ENCODE measurements around the gene SMAD2. TPM values are rescaled to one million over a fixed set of nuclear protein-coding genes. Genes with fewer than 3 reads are reported as not detected.

Gene SMAD2
- total RNA-seq, 2 donors from 2014 or later: 108 to 146 TPM

DNA sequence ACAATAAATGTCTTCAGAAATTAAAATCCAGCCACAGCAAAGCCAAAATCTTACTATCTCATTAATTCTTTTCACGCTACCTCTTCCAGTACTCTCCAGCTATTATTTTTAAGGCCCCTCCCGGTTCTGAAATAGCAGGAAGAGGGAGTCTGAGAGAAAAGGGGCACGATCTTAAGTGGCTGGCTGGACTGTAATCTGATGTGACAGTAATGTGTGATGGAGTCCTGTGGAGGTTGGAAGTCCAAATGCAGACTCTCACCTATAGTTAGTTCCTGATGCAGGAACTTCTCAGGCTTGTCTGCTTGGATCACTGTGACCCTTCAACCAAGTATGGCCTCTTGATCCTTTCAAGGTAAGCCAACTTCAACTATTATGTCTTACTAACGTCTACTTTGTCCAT lies 43.2 kb downstream of the SMAD2 start:
- Mint-ChIP-seq H3K9me3 (peaks cover 0 to 6% of the 10 kb centered on the region in 2 donors), H3K36me3 (peaks cover 20 to 37% of the 10 kb centered on the region in 2 donors), H3K27ac (no peak overlapping the region)
- DNase-seq (ENCODE audit: low spot score in 2 of 2) (no peak), ATAC-seq (no peak)

DNA sequence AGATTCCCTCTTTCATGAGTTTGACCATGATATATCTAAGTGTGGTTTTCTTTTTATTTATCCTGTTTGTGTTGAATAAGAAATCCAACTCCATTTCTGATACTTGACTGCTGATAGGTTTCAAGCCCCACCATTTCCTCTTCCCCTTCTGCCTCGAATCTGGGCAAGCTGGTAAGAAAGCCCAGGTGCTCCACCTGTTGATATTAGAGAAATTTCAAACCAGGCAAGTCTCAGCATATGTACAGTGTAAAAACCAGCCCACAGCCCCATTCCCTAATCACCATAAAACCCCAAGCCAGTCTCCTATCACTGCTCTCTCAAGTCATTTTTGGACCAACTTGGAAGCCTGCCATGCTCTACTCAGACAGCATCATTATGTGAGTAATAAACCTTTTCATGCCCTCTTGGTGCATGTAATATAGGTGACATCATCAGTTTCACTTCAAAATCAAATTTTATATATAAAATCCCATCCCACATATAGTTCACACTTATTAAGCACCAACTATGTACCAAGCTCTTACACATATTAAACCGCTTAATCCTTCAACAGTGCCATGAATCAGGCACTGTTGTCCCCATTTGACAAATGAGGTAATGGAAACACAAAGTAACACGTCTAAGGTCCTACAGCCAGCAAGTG lies 46.6 kb downstream of the SMAD2 start:
- peaks cover 0 to 6% of the 10 kb centered on the region in 2 donors for H3K9me3 Mint-ChIP-seq
- ATAC-seq: peak; percentile 41 to 93
- DNase-seq (ENCODE audit: low spot score in 2 of 2): no peak
- H3K36me3 Mint-ChIP-seq: peaks cover 30 to 52% of the 10 kb centered on the region in 2 donors
- peak overlapping the region; percentile 16 to 62 for H3K27ac Mint-ChIP-seq

DNA sequence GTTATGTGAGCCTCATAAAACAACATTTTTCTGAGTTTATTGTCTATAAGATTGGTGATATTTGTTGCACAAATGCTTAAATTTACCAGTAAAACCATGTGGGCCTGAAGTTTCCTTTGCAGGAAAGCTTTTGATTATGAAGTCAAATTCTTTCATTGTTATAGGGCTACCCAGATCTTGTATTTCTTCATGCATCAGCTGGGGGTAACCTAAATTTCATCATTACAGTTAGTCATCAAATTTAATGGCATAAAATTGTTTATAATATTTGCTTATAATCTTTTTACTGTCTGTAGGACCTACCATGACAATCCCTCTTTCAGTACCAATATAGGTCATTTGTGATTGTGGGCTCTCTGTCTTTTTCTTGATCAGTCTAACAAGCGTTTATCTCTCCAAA lies 47.8 kb downstream of the SMAD2 start:
- H3K9me3 Mint-ChIP-seq: peaks cover 0 to 6% of the 10 kb centered on the region in 2 donors
- H3K36me3 Mint-ChIP-seq: peaks cover 26 to 47% of the 10 kb centered on the region in 2 donors

DNA sequence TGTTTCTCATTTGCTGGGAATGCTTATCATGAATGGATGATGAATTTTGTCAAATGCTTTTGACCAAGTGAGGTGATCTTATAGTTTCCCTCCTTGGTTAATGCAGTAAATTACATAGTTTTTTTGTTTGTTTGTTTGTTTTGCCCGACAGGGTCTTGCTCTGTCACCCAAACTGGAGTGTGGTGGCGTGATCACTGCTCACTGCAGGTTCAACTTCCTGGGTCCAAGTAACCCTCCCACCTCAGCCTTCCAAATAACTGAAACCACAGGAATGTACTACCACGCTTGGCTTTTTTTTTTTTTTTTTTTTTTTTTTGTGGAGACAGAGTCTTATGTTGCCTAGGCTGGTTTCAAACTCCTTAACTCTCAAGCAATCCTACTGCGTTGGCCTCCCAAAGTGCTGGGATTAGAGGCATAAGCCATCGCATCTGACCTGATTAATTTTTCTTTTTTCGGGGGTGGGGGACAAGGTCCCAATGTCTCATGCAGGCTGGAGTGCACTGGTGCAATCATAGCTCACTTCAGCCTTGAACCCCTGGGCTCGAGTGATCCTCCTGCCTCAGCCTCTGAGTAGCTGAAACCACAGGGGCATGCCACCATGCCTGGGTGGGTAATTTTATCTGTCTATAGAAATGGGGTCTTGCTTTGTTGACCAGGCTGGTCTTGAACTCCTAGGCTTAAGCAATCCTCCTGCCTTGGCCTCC lies 48.6 kb downstream of the SMAD2 start:
- Mint-ChIP-seq H3K9me3 (peaks cover 0 to 6% of the 10 kb centered on the region in 2 donors), H3K36me3 (peaks cover 19 to 40% of the 10 kb centered on the region in 2 donors), H3K27ac (no peak overlapping the region)
- DNase-seq (ENCODE audit: low spot score in 2 of 2) (no peak), ATAC-seq (no peak)

More for the DNA sequence above, 47.8 kb downstream of the SMAD2 start:
- DNase-seq (ENCODE audit: low spot score in 2 of 2) (no peak), ATAC-seq (no peak)
- H3K27ac Mint-ChIP-seq: no peak overlapping the region

DNA sequence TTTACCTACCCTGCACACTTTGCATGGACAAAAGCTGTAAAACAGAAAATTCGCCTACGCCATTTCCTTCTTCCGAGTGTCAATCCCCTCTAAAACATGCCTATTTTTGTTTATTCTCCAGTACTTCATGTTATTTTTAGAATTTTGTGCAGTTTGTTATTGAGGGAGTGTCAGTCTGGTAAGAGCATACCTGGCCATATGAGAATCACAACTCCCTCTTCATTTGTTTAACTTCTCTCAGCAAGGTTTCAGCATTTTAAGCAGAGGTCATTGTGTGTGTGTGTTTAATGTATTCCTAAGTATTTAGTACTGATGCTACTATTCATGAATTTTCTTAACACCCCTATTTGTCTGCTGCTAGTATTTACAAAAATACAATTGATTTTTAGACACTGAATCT lies 49.4 kb downstream of the SMAD2 start:
- no peak for DNase-seq (ENCODE audit: low spot score in 2 of 2)
- no peak for ATAC-seq
- Mint-ChIP-seq H3K9me3 (peaks cover 0 to 6% of the 10 kb centered on the region in 2 donors), H3K36me3 (peaks cover 18 to 39% of the 10 kb centered on the region in 2 donors), H3K27ac (peak overlapping the region in 1 of 2 donors; percentile 43)

DNA sequence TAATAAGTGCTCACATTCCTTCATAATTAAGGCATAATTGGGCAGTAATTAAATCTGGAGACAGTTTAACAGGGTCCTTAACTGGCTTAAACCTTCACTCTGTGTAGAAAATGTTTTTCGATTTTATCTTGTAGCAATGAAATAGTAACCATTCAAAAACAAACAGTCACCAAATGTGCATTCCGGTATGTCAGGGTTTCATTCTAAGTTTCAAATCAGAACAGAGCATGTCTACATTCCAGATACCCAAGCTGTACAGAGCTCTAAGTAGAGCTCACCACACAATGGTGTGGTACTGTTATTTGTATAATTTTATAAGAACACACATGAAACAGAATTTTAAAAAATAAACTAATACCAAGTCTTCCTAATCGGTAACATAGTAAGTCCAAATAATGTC lies 52.6 kb downstream of the SMAD2 start:
- no peak for DNase-seq (ENCODE audit: low spot score in 2 of 2)
- Mint-ChIP-seq H3K9me3 (no peaks in the 10 kb centered on the region), H3K36me3 (peaks cover 10 to 30% of the 10 kb centered on the region in 2 donors), H3K27ac (no peak overlapping the region)
- no peak for ATAC-seq

DNA sequence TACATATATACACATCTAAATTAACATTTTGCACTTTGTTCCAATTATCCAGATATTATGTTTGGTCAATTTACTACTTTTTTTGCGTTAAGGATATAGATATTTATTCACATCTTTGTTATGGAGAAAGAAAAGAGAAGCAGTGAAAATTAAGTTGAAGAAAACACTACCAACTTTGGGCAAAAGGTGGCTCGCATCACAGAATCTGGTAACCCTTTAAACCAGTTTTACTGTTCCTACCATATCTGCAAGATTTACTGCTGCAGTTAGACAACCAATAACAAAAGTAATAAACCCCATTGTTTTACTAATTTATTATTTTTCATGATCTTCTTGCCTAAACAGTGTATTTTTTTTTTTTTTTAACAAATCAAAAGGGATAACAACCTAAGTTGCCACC lies 53.6 kb downstream of the SMAD2 start:
- no peak for ATAC-seq
- H3K27ac Mint-ChIP-seq: no peak overlapping the region
- DNase-seq (ENCODE audit: low spot score in 2 of 2): no peak
- no peaks in the 10 kb centered on the region for H3K9me3 Mint-ChIP-seq
- peaks cover 10 to 29% of the 10 kb centered on the region in 2 donors for H3K36me3 Mint-ChIP-seq

DNA sequence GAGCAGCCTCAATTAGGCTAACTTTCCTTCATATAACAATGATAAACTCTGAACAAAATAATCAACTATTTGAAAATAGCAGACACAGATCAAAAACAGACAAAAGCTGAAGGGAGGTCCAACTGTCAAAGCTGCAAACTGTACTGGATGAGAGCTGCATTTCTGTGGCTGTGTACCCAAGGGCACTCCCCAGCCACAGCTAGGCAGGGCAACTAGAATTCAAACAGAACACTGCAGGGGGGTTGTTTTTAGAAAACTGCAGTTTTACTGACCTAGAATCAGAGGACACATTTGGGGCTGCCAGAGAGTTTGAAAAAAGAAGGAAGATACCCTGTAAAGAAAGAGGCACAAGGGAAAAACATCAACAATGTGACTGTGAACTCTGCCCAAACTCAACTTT lies 56.8 kb downstream of the SMAD2 start:
- H3K9me3 Mint-ChIP-seq: no peaks in the 10 kb centered on the region
- DNase-seq (ENCODE audit: low spot score in 2 of 2) (no peak), ATAC-seq (no peak)
- H3K27ac Mint-ChIP-seq: no peak overlapping the region
- peaks cover 0 to 7% of the 10 kb centered on the region in 2 donors for H3K36me3 Mint-ChIP-seq

DNA sequence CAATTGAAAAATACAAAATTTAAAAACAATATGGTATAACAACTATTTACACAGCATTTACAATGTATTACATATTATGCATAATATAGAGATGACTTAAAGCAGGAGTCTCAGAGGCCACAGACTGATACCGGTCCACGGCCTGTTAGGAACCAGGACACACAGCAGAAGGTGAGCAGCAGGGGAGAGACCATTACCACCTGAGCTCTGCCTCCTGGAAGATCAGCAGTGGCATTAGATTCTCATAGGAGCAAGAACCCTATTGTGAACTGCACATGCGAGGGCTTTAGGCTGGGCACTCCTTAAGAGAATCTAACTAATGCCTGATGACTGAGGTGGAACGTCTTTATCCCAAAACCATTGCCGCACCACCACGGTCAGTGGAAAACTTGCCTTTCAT lies 58.0 kb downstream of the SMAD2 start:
- Mint-ChIP-seq H3K9me3 (no peaks in the 10 kb centered on the region), H3K36me3 (peaks cover 5 to 12% of the 10 kb centered on the region in 2 donors), H3K27ac (no peak overlapping the region)
- no peak for DNase-seq (ENCODE audit: low spot score in 2 of 2)
- ATAC-seq: no peak

DNA sequence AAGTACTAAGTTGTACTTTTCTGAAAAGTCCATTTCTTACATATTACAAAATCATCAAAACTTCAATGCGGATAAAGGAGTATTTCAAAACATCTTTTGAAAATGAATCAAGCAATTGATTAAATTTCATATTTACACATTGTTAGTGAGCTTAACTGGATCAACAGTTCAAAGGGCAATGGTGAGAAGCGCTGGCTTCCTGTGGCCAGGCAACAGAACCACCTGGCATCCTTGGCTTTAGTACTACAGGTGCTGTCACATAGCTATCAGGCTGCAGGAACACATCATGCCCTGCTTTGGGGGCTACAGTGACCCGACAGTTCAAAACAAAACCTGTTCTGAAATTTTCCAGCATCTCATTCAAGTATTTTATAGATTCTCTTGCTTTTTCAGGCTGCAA lies 59.2 kb downstream of the SMAD2 start:
- Mint-ChIP-seq H3K36me3 (peaks cover 5 to 12% of the 10 kb centered on the region in 2 donors), H3K27ac (no peak overlapping the region), H3K9me3 (no peaks in the 10 kb centered on the region)
- ATAC-seq (no peak), DNase-seq (ENCODE audit: low spot score in 2 of 2) (no peak)

DNA sequence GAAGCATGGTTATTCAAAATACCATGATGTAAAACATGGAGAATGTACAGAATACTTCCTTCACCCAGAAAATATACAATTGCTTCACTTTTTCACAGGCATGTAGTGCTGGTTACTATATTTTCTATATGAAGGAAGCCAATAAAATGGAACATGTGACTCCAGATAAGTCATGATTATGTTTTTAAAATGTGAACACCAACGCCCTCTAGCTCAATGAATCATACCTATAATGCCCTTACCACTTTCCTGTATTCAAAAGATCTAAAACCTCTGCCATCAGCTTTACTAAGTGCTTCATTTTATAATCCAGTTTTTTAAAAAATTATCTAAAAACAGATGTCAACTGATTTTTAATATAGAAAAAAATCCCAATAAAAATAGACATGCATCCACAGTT lies 59.9 kb downstream of the SMAD2 start:
- peak; percentile 22 to 34 for ATAC-seq
- Mint-ChIP-seq H3K27ac (no peak overlapping the region), H3K9me3 (no peaks in the 10 kb centered on the region), H3K36me3 (peaks cover 5 to 12% of the 10 kb centered on the region in 2 donors)
- no peak for DNase-seq (ENCODE audit: low spot score in 2 of 2)

DNA sequence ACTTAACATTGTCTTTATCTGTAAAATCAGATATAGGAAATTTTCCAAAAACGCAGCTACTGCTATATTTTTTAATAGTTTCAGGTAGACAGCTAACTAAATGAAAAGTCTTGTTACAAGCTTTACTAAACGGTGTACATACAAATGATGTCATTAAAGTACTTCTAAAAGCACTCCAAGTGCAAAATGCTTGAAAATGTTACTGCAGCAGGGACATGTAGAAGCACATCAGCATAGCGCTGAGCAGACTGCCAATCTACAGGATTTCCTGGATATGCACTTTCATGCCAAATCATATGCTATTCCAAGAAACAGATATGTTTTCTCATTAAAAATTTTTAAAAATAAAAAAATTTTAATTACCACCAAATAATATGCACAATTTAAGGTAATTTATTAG lies 61.7 kb downstream of the SMAD2 start:
- DNase-seq (ENCODE audit: low spot score in 2 of 2) (no peak), ATAC-seq (no peak)
- peaks cover 9 to 12% of the 10 kb centered on the region in 2 donors for H3K36me3 Mint-ChIP-seq
- no peak overlapping the region for H3K27ac Mint-ChIP-seq
- H3K9me3 Mint-ChIP-seq: no peaks in the 10 kb centered on the region

DNA sequence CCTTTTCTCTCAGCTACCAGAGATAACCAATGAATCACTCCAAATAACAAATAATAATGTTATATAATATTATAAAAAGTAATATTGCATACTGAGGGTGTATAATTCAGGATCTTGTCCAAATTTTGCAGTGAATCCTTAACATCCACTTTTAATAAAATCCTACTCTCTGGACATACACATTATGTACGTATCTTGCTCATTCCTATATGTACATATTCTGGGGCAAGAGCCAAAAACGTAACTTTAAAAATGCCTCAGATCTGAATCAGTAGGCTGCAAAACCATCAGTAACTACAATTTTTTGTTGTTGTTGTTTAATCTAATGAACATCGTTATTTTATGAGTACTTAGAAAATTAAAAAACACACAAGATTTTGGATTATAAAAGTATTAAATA lies 65.3 kb downstream of the SMAD2 start:
- no peak overlapping the region for H3K27ac Mint-ChIP-seq

DNA sequence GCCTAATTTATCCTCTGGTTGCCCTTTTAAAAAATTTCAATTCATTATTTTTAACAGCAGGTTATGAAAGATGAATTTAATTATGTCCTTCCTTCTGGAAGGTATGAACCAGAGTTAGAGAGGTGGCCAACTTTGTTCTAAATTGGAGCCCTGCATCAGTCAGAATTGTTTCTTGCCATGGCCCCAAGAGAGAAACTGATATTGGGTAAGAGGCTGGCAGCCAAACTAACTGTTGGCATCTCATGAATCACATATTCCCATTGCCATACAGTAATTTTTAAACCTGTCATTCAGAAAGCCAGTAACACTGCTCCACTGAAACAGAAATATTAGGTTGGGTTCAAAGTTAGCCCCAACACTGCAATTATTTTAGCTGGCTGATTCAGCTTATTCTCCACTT lies 67.4 kb downstream of the SMAD2 start:
- peaks cover 9 to 17% of the 10 kb centered on the region in 2 donors for H3K9me3 Mint-ChIP-seq
- H3K27ac Mint-ChIP-seq: no peak overlapping the region
- ATAC-seq: no peak
- no peak for DNase-seq (ENCODE audit: low spot score in 2 of 2)
- peaks cover 39 to 57% of the 10 kb centered on the region in 2 donors for H3K36me3 Mint-ChIP-seq

More for the DNA sequence above, 65.3 kb downstream of the SMAD2 start:
- Mint-ChIP-seq H3K9me3 (peaks cover 0 to 4% of the 10 kb centered on the region in 2 donors), H3K36me3 (peaks cover 29 to 42% of the 10 kb centered on the region in 2 donors)
- DNase-seq (ENCODE audit: low spot score in 2 of 2): no peak
- no peak for ATAC-seq

DNA sequence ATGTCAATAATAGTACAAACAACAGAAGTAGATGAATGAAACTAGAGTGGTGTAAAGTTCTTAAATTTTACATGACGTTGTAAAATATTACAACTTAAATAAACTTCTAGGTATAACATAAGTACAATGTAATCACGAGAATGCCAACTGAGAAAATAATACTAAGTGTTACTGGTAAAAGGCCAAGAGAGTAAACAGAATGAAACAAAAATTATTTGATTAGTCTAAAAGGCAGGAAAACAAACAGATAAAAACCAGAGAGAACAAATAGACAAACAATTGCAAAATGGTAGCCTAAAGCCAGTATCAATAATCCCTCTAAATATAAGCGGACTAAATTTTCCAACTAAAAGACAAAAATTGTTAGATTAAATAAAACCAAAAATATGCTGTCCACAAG lies 71.9 kb downstream of the SMAD2 start:
- no peak overlapping the region for H3K27ac Mint-ChIP-seq
- no peak for ATAC-seq

DNA sequence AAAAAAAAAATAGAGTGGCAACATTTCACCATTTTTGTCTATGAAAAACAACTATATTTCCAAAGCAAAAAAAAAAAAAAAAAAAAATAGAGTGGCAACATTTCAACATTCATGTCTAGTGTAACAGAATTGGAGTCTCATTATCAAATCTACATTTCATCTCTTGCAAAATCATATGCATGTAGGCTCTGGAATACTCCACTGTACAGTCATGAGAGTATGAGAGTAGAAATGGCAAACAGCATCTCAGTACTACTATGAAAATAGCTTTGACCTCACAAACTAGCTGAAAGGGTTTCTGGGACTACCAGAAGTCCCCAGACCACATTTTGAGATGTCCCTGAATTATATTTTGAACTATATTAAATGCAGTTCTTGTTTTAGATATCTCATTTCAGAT lies 82.8 kb downstream of the SMAD2 start:
- DNase-seq (ENCODE audit: low spot score in 2 of 2) (no peak), ATAC-seq (no peak)
- H3K9me3 Mint-ChIP-seq: no peaks in the 10 kb centered on the region
- no peak overlapping the region for H3K27ac Mint-ChIP-seq
- peaks cover 7 to 16% of the 10 kb centered on the region in 2 donors for H3K36me3 Mint-ChIP-seq

More for the DNA sequence above, 71.9 kb downstream of the SMAD2 start:
- no peak for DNase-seq (ENCODE audit: low spot score in 2 of 2)
- Mint-ChIP-seq H3K36me3 (peaks cover 46 to 78% of the 10 kb centered on the region in 2 donors), H3K9me3 (peaks cover 22 to 27% of the 10 kb centered on the region in 2 donors)

DNA sequence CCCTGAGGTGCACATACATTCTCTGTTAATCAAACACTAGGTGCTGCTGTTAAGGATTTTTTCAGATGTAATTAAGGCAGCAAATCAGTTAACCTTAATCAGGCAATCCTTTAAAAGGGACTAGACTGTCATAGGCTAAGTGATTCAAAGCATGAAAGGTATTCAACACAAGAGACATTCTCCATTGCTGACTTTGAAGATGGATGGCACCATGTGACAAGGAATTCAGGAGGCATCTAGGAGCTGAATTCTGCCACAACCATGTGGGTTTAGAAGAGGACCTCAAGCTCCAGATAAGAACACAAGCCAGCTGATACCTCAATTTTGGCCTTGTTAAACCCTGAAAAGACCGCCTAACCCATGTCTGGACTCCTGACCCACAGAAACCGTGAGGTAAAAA lies 84.0 kb downstream of the SMAD2 start:
- Mint-ChIP-seq H3K27ac (no peak overlapping the region), H3K36me3 (peaks cover 16 to 25% of the 10 kb centered on the region in 2 donors), H3K9me3 (no peaks in the 10 kb centered on the region)
- ATAC-seq (no peak), DNase-seq (ENCODE audit: low spot score in 2 of 2) (no peak)

All from activated naive CD4-positive, alpha-beta T cell treated with anti-CD3 and anti-CD28 coated beads, Interleukin-2, amount 50 U/mL, for 72 hours (primary cell).